GM12878 (cell line): ENCODE measurements around the gene RACK1. TPM values are rescaled to one million over a fixed set of nuclear protein-coding genes. Genes with fewer than 3 reads are reported as not detected.

ENCODE experiments used
- ATAC-seq: fragments of 200-7000 bp; cut with Tn5 transposase; 3 replicates; pipeline ENCODE4 v1.9.1; 2020; ENCODE audit warnings: mild to moderate bottlenecking, moderate library complexity
- BruUV-seq: library from RNA; stranded (reverse); fragments of 400-500 nt; replicated peaks from 2 replicates; lab custom pipeline; 2021; lab: Mats Ljungman, UMichigan
- CTCF ChIA-PET: fragments of 300-600 bp; sonication (Branson Sonifier 250); formaldehyde crosslinking; extraction: SDS; loops from one replicate; lab custom pipeline; 2021; ENCODE audit warnings: inconsistent platforms; lab: Yijun Ruan, JAX
- POLR2A ChIA-PET: fragments of 350-600 bp; formaldehyde crosslinking; extraction: SDS; loops from one replicate; lab custom pipeline; 2021; ENCODE audit warnings: inconsistent platforms; lab: Charles Lee
- RAD21 ChIA-PET: fragments of 300-600 bp; sonication (Branson Sonifier 250); formaldehyde crosslinking; loops from one replicate; lab custom pipeline; 2023; ENCODE audit warnings: antibody characterized with exemption; ENCODE audit not compliant: unreplicated experiment; lab: Charles Lee
- SMC1A ChIA-PET: fragments of 300-600 bp; sonication (Branson Sonifier 250); formaldehyde crosslinking; loops from one replicate; lab custom pipeline; 2023; ENCODE audit not compliant: unreplicated experiment, uncharacterized antibody; lab: Charles Lee
- DNase-seq: peaks from one replicate; pipeline ENCODE4 v3.0.0-alpha.2; 2011; ENCODE audit warnings: low read depth, low spot score
- FAIRE-seq: peaks from 3 replicates; lab custom pipeline; 2011; peaks lifted over from hg19 to GRCh38; lab: Jason Lieb, UNC
- H2AFZ ChIP-seq: 2 replicates; pipeline ENCODE4 v1.6.0; 2011; ENCODE audit warnings: low read depth, low read length, control low read depth; ENCODE audit not compliant: control insufficient read depth
- H3K27ac ChIP-seq: 2 replicates; pipeline ENCODE4 v1.5.1; 2011; ENCODE audit warnings: control low read depth; ENCODE audit not compliant: control insufficient read depth, insufficient read depth
- H3K27me3 ChIP-seq, 2 experiments: replicated peaks in 1 of 2; 2 replicates each; pipeline versions ENCODE4 v1.6.0 to v1.6.1; 2011; ENCODE audit warnings: low read length in 1 of 2; ENCODE audit not compliant: control insufficient read depth in 2 of 2, insufficient read depth in 2 of 2
- H3K36me3 ChIP-seq, 2 experiments: 2 replicates each; pipeline ENCODE4 v1.5.1; 2011; ENCODE audit warnings: low read length in 1 of 2; ENCODE audit not compliant: control insufficient read depth in 2 of 2, insufficient read depth in 2 of 2
- H3K4me1 ChIP-seq: 2 replicates; pipeline ENCODE4 v1.6.1; 2011; ENCODE audit warnings: mild to moderate bottlenecking, low read length, moderate library complexity, mixed read lengths; ENCODE audit not compliant: control insufficient read depth, insufficient read depth
- H3K4me2 ChIP-seq: 2 replicates; pipeline ENCODE4 v1.6.0; 2011; ENCODE audit warnings: control low read depth; ENCODE audit not compliant: control insufficient read depth, insufficient read depth
- H3K4me3 ChIP-seq: fragments of 200-600 bp; sonication (generic); 2 replicates; pipeline ENCODE4 v1.5.1; 2016
- H3K79me2 ChIP-seq: 2 replicates; pipeline ENCODE4 v1.6.0; 2011; ENCODE audit warnings: low read length; ENCODE audit not compliant: control insufficient read depth, insufficient read depth
- H3K9ac ChIP-seq: 2 replicates; pipeline ENCODE4 v1.8.0; 2011; ENCODE audit warnings: low read length, control low read depth, mixed read lengths; ENCODE audit not compliant: control insufficient read depth, insufficient read depth
- H3K9me3 ChIP-seq: replicated peaks from 3 replicates; pipeline ENCODE4 v1.5.1; 2011; ENCODE audit warnings: mild to moderate bottlenecking, low read length; ENCODE audit not compliant: control insufficient read depth, insufficient read depth
- H4K20me1 ChIP-seq: 2 replicates; pipeline ENCODE4 v1.6.0; 2011; ENCODE audit not compliant: control insufficient read depth, insufficient read depth
- ATF7 ChIP-seq: fragments of 450-650 bp; IDR thresholded peaks from 2 replicates; pipeline ENCODE4 v1.6.1; 2016; ENCODE audit warnings: low read depth, mild to moderate bottlenecking
- BCL3 ChIP-seq: IDR thresholded peaks from 2 replicates; pipeline ENCODE4 v1.6.1; 2011; ENCODE audit warnings: borderline replicate concordance, low read depth, mild to moderate bottlenecking, moderate library complexity, low read length; ENCODE audit not compliant: insufficient read depth, poor library complexity, severe bottlenecking
- FOXK2 ChIP-seq: fragments of 450-650 bp; IDR thresholded peaks from 2 replicates; pipeline ENCODE4 v1.6.1; 2017; ENCODE audit warnings: mild to moderate bottlenecking, moderate library complexity
- GATAD2B ChIP-seq: fragments of 450-650 bp; conservative IDR thresholded peaks from 2 replicates; pipeline ENCODE4 v1.6.1; 2017; ENCODE audit warnings: low read depth, mild to moderate bottlenecking, moderate library complexity
- HDAC6 ChIP-seq: fragments of 200-600 bp; sonication (generic); IDR thresholded peaks from one replicate; pipeline ENCODE4 v1.8.0; 2017; ENCODE audit warnings: antibody characterized with exemption; ENCODE audit not compliant: unreplicated experiment
- IKZF1 ChIP-seq: fragments of 450-650 bp; conservative IDR thresholded peaks from 2 replicates; pipeline ENCODE4 v1.6.1; 2017; ENCODE audit warnings: antibody characterized with exemption, mild to moderate bottlenecking
- IKZF2 ChIP-seq, 2 experiments: fragments of 450-650 bp; IDR thresholded peaks; 2 replicates each; pipeline ENCODE4 v1.6.1; 2017; ENCODE audit warnings: mild to moderate bottlenecking in 2 of 2, moderate library complexity in 2 of 2
- MEF2B ChIP-seq: fragments of 450-650 bp; IDR thresholded peaks from 2 replicates; pipeline ENCODE4 v1.6.1; 2018; ENCODE audit warnings: mild to moderate bottlenecking, moderate library complexity; ENCODE audit not compliant: partially characterized antibody, poor library complexity, severe bottlenecking
- MXI1 ChIP-seq: fragments of 150-350 bp; IDR thresholded peaks from 2 replicates; pipeline ENCODE4 v1.6.1; 2011; ENCODE audit warnings: low read depth, mild to moderate bottlenecking, inconsistent platforms, low read length, improper control_type of control experiment
- NBN ChIP-seq: fragments of 450-650 bp; IDR thresholded peaks from 2 replicates; pipeline ENCODE4 v1.6.1; 2016
- NKRF ChIP-seq: fragments of 450-650 bp; conservative IDR thresholded peaks from 2 replicates; pipeline ENCODE4 v1.6.1; 2017; ENCODE audit warnings: mild to moderate bottlenecking, moderate library complexity
- NRF1 ChIP-seq: conservative IDR thresholded peaks from 2 replicates; pipeline ENCODE4 v1.6.1; 2011; ENCODE audit warnings: mild to moderate bottlenecking, low read depth, low read length, improper control_type of control experiment
- SMARCA5 ChIP-seq: fragments of 450-650 bp; IDR thresholded peaks from 2 replicates; pipeline ENCODE4 v1.6.1; 2017; ENCODE audit warnings: mild to moderate bottlenecking
- SREBF2 ChIP-seq: IDR thresholded peaks from 2 replicates; pipeline ENCODE4 v1.6.1; 2012; ENCODE audit warnings: mild to moderate bottlenecking, low read length
- TAF1 ChIP-seq: IDR thresholded peaks from 2 replicates; pipeline ENCODE4 v1.6.1; 2011; ENCODE audit warnings: mild to moderate bottlenecking, low read depth, low read length, borderline replicate concordance
- ZNF217 ChIP-seq: fragments of 450-650 bp; IDR thresholded peaks from 2 replicates; pipeline ENCODE4 v1.6.1; 2017; ENCODE audit warnings: antibody characterized with exemption, mild to moderate bottlenecking
- WGBS: methylation state at CpG from one replicate; pipeline ENCODE4 v1.1.6; 2016; ENCODE audit warnings: low lambda C conversion rate; ENCODE audit not compliant: insufficient replicate concordance, insufficient coverage; ENCODE audit errors: missing lambda C conversion rate; 5-methylcytosine and 5-hydroxymethylcytosine counted together
- in situ Hi-C: fragments of 300-500 bp; cut with MboI; formaldehyde crosslinking; loops from 9 replicates; pipeline ENCODE4 v1.14.3; 2018; ENCODE audit warnings: mixed read lengths
- intact Hi-C: fragments of 100-400 bp; cut with micrococcal nuclease; formaldehyde crosslinking; loops from one replicate; pipeline ENCODE4 v1.14.2; 2022; ENCODE audit not compliant: unreplicated experiment
- polyA plus RNA-seq, 11 experiments: library from polyadenylated mRNA; depleted of rRNA in 4 of 11; unstranded in 6 of 11; stranded (reverse) in 5 of 11; fragments of >200 nt; fragmentation: Nextera tagmentation in 4 of 11; fragmentation: Illumina TruSeq in 1 of 11; extraction: Ambion mirVana in 4 of 11; extraction: Trizol in 1 of 11; gene quantifications; 1 replicate in 1 of 11; 2 replicates in 10 of 11; pipeline versions ENCODE4 v1.2.1 to v1.2.3, GENCODE V29; 2011 to 2016; ENCODE audit warnings: inconsistent platforms in 2 of 11, missing spikeins in 2 of 11, low read depth in 1 of 11
- total RNA-seq, 4 experiments: library from RNA; depleted of rRNA in 3 of 4; stranded (reverse); fragments of >200 nt in 3 of 4; fragmentation: Illumina TruSeq in 1 of 4; extraction: Trizol in 1 of 4; gene quantifications; 2 replicates each; pipeline versions ENCODE4 v1.2.1 to v1.2.3, GENCODE V29; 2013 to 2021
- TF ChIP-seq, protein P1 (sequence below): IDR thresholded peaks from 2 replicates; pipeline ENCODE4 v1.6.1; 2012; ENCODE audit warnings: low read depth, low read length, improper control_type of control experiment
- TF ChIP-seq, protein P2 (sequence below): IDR thresholded peaks from 2 replicates; pipeline ENCODE4 v1.6.1; 2011; ENCODE audit warnings: borderline replicate concordance, low read depth, mild to moderate bottlenecking, moderate library complexity, mixed read lengths, low read length; ENCODE audit not compliant: insufficient read depth; ENCODE audit errors: extremely low read length

The RACK1 gene
- total and polyA plus RNA-seq, 10 of the 15 experiments (the other 5 are each of a cell fraction or from before 2014, with no cell fraction given) = 1,365 to 6,584 (median 4,167) TPM

GRCh38 chr5:181217803-181218062, 26.0 kb downstream of the RACK1 start (continued):
- TF ChIP-seq ZNF217 (no peak), IKZF2 (IDR thresholded peaks at IDR 0.05) (no peak), BCL3 (no peak), HDAC6 (no peak), ATF7 (no peak), TAF1 (peak; percentile 9; the same call in 1 of the 2 replicates)
- TF ChIP-seq, protein P1, sequence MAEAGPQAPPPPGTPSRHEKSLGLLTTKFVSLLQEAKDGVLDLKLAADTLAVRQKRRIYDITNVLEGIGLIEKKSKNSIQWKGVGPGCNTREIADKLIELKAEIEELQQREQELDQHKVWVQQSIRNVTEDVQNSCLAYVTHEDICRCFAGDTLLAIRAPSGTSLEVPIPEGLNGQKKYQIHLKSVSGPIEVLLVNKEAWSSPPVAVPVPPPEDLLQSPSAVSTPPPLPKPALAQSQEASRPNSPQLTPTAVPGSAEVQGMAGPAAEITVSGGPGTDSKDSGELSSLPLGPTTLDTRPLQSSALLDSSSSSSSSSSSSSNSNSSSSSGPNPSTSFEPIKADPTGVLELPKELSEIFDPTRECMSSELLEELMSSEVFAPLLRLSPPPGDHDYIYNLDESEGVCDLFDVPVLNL = no peak

DNA sequence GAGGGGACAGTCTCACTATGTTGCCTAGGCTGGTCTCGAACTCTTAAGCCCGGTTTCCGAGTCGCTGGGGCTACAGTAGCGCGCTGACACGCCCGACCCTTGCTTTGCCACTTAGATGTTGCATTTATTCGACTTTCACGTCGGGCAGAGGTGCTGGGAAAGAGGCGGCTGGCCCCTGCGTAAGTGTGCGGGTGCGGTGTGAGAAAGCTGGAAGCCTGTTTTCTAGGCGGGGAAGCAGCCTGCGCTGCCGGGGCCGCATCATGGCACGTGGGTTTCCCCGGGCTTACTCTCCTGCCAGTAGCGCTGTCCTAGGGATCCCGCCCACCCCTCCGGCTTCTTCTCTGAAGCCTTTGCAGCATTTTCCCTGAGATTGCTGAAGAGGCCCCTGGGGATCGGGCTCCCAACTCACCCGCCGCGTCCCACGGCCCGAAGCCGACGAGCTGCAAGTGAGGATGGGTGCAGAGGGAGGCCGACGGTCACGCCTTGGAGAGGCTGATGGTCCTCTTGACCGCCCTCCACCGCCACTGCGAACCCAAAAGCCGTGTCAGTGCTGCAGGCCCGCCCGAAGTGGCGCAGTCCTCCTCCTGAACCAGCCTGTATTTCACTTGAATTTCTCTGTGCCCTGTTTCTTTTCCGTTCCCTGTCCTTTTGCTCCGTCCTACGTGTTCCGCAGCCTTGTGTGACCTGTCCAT, 26.4 kb downstream of the RACK1 start:
- H3K4me1 ChIP-seq = peaks cover 8% of the 10 kb centered on the region
- H4K20me1 ChIP-seq = no peaks in the 10 kb centered on the region
- no peaks in the 10 kb centered on the region for H3K27me3 ChIP-seq
- FAIRE-seq = no peak
- no TSS peak for BruUV-seq
- CTCF ChIA-PET = no interaction called here
- POLR2A ChIA-PET = interaction anchor here (0.5 kb wide), 1 partner anchor 10 kb away, joined by 3 read pairs; no protein-coding TSS in a partner anchor
- H3K79me2 ChIP-seq = no peaks in the 10 kb centered on the region
- H3K27ac ChIP-seq = no peak overlapping the region
- peak overlapping the region; percentile 35 for H2AFZ ChIP-seq
- no peak overlapping the region for H3K9ac ChIP-seq
- DNase-seq = peak; percentile 25
- SMC1A ChIA-PET = no interaction called here
- H3K9me3 ChIP-seq = no peaks in the 10 kb centered on the region
- peak overlapping the region; percentile 70 for H3K4me3 ChIP-seq
- in situ Hi-C loops (no loop called here), intact Hi-C loops (no loop called here)
- peak overlapping the region; percentile 77 for H3K4me2 ChIP-seq
- RAD21 ChIA-PET = interaction anchor here (0.6 to 1.2 kb wide), 2 partner anchors 11 to 26 kb away, joined by 3 read pairs; no protein-coding TSS in a partner anchor
- under 1% methylated on average over 45 of the region's 46 CpGs for WGBS
- H3K36me3 ChIP-seq = no peaks in the 10 kb centered on the region
- ATAC-seq = peak; percentile 64
- TF ChIP-seq IKZF1 = peak; percentile 68
- 0 out of 2 replicates have a peak, but pooled peaks have one; percentile 38 for TF ChIP-seq NKRF
- TF ChIP-seq MEF2B = peak; percentile 74
- peak; percentile 52; the same call in 1 of the 2 replicates for TF ChIP-seq SREBF2
- peak; percentile 36; the same call in 1 of the 2 replicates for TF ChIP-seq GATAD2B
- peak; percentile 47; the same call in 1 of the 2 replicates for TF ChIP-seq SMARCA5
- 0 out of 2 replicates have a peak, but pooled peaks have one; percentile 38 for TF ChIP-seq ZNF217
- peak; percentile 42; the same call in 1 of the 2 replicates for TF ChIP-seq MXI1
- TF ChIP-seq, protein P2, sequence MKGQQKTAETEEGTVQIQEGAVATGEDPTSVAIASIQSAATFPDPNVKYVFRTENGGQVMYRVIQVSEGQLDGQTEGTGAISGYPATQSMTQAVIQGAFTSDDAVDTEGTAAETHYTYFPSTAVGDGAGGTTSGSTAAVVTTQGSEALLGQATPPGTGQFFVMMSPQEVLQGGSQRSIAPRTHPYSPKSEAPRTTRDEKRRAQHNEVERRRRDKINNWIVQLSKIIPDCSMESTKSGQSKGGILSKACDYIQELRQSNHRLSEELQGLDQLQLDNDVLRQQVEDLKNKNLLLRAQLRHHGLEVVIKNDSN = peak; percentile 12
- TF ChIP-seq NBN = 0 out of 2 replicates have a peak, but pooled peaks have one; percentile 24
- TF ChIP-seq FOXK2 = 0 out of 2 replicates have a peak, but pooled peaks have one; percentile 19
- no peak for TF ChIP-seq NRF1
